GM23338 (cell line): ENCODE measurements around the gene GUCD1. TPM values are rescaled to one million over a fixed set of nuclear protein-coding genes. Genes with fewer than 3 reads are reported as not detected.
A peak's percentile ranks its signal among the peaks of the same experiment; 100 is the strongest.

Source experiments
- ATAC-seq: fragments of 200-7000 bp; cut with Tn5 transposase; 3 replicates; pipeline ENCODE4 v1.9.1; 2020
- DNase-seq: peaks from one replicate; pipeline ENCODE4 v3.0.0-alpha.2; 2015; ENCODE audit warnings: low spot score
- H2AFZ ChIP-seq: fragments of 200-600 bp; sonication (generic); 2 replicates; pipeline ENCODE4 v1.8.0; 2016; ENCODE audit warnings: antibody characterized with exemption, mild to moderate bottlenecking, moderate library complexity
- H3F3A ChIP-seq: fragments of 200-600 bp; sonication (generic); replicated peaks from 2 replicates; pipeline ENCODE4 v1.8.0; 2017; ENCODE audit warnings: antibody characterized with exemption, mixed run types, low read depth
- H3K27ac ChIP-seq: fragments of 200-600 bp; sonication (generic); 2 replicates; pipeline ENCODE4 v1.6.1; 2016; ENCODE audit warnings: low read depth
- H3K27me3 ChIP-seq: fragments of 200-600 bp; sonication (generic); 2 replicates; pipeline ENCODE4 v1.8.0; 2016; ENCODE audit warnings: mild to moderate bottlenecking, mixed run types, moderate library complexity; ENCODE audit not compliant: insufficient read depth
- H3K36me3 ChIP-seq: fragments of 200-600 bp; sonication (generic); 2 replicates; pipeline ENCODE4 v1.8.0; 2016; ENCODE audit warnings: mild to moderate bottlenecking; ENCODE audit not compliant: insufficient read depth
- H3K4me1 ChIP-seq: fragments of 200-600 bp; sonication (generic); 2 replicates; pipeline ENCODE4 v1.8.0; 2016; ENCODE audit warnings: mild to moderate bottlenecking, moderate library complexity; ENCODE audit not compliant: insufficient read depth
- H3K4me2 ChIP-seq: fragments of 200-600 bp; sonication (generic); 2 replicates; pipeline ENCODE4 v1.7.1; 2017; ENCODE audit warnings: mixed run types
- H3K4me3 ChIP-seq: fragments of 200-600 bp; sonication (generic); 2 replicates; pipeline ENCODE4 v1.6.1; 2016; ENCODE audit warnings: mixed run types
- H3K79me2 ChIP-seq: fragments of 200-600 bp; sonication (generic); replicated peaks from 2 replicates; pipeline ENCODE4 v1.8.0; 2017; ENCODE audit warnings: mild to moderate bottlenecking; ENCODE audit not compliant: insufficient read depth
- H3K9me2 ChIP-seq: fragments of 200-600 bp; sonication (generic); 2 replicates; pipeline ENCODE4 v1.8.0; 2017; ENCODE audit not compliant: insufficient read depth
- H4K20me1 ChIP-seq: fragments of 200-600 bp; sonication (generic); replicated peaks from 2 replicates; pipeline ENCODE4 v1.8.0; 2017; ENCODE audit warnings: mild to moderate bottlenecking; ENCODE audit not compliant: insufficient read depth
- H3K27ac Mint-ChIP-seq: 2 replicates; pipeline ENCODE4 v1.8.0; 2020; ENCODE audit warnings: inconsistent platforms, mild to moderate bottlenecking, moderate library complexity, mixed read lengths
- H3K27me3 Mint-ChIP-seq: 3 replicates; pipeline ENCODE4 v1.8.0; 2022; ENCODE audit warnings: low read depth, mild to moderate bottlenecking, moderate library complexity, mixed read lengths, inconsistent platforms; ENCODE audit not compliant: insufficient read depth, poor library complexity
- H3K36me3 Mint-ChIP-seq: 3 replicates; pipeline ENCODE4 v1.8.0; 2021; ENCODE audit warnings: low read depth, mild to moderate bottlenecking, inconsistent platforms, moderate library complexity, mixed read lengths
- H3K4me1 Mint-ChIP-seq: 3 replicates; pipeline ENCODE4 v1.8.0; 2020; ENCODE audit warnings: mild to moderate bottlenecking, inconsistent platforms, mixed read lengths
- H3K4me3 Mint-ChIP-seq: 3 replicates; pipeline ENCODE4 v1.8.0; 2021; ENCODE audit warnings: moderate library complexity, mild to moderate bottlenecking, inconsistent platforms, mixed read lengths
- H3K9me3 Mint-ChIP-seq: 3 replicates; pipeline ENCODE4 v1.8.0; 2020; ENCODE audit warnings: moderate library complexity, mild to moderate bottlenecking, inconsistent platforms, mixed read lengths
- EZH2 ChIP-seq: fragments of 200-600 bp; sonication (generic); IDR thresholded peaks from one replicate; pipeline ENCODE4 v1.8.0; 2017; ENCODE audit warnings: antibody characterized with exemption, mild to moderate bottlenecking, low read depth; ENCODE audit not compliant: unreplicated experiment
- JUNB ChIP-seq: IDR thresholded peaks from one replicate; pipeline ENCODE4 v1.6.1; 2016; ENCODE audit warnings: antibody characterized with exemption; ENCODE audit not compliant: unreplicated experiment
- NANOG ChIP-seq: IDR thresholded peaks from 2 replicates; pipeline ENCODE4 v1.6.1; 2016; ENCODE audit warnings: antibody characterized with exemption, borderline replicate concordance
- POLR2AphosphoS5 ChIP-seq: IDR thresholded peaks from 2 replicates; pipeline ENCODE4 v1.6.1; 2016; ENCODE audit warnings: antibody characterized with exemption, low read depth
- ZNF114 ChIP-seq: fragments of 250-450 bp; sonication (Bioruptor Pico); IDR thresholded peaks from 2 replicates; pipeline ENCODE4 v1.5.0; 2020; ENCODE audit warnings: mild to moderate bottlenecking, moderate library complexity
- polyA plus RNA-seq: library from polyadenylated mRNA; unstranded; fragments of >200 nt; fragmentation: Nextera tagmentation; extraction: Ambion mirVana; gene quantifications from 2 replicates; pipeline ENCODE4 v1.2.1, GENCODE V29; 2016
- total RNA-seq: library from RNA; depleted of rRNA; stranded (reverse); fragments of >200 nt; shearing (Covaris generic); gene quantifications from 2 replicates; pipeline ENCODE4 v1.2.3, GENCODE V29; 2014
- TF ChIP-seq, protein P1 (sequence below), 2 experiments: fragments of 200-600 bp in 1 of 2; sonication (generic) in 1 of 2; conservative IDR thresholded peaks; 2 replicates each; pipeline versions ENCODE4 v1.5.1 to v1.6.1; 2016 to 2017; ENCODE audit warnings: antibody characterized with exemption in 2 of 2, low read depth in 2 of 2, mild to moderate bottlenecking in 2 of 2, moderate library complexity in 1 of 2
- TF ChIP-seq, protein P2 (sequence below): IDR thresholded peaks from 2 replicates; pipeline ENCODE4 v1.6.1; 2016; ENCODE audit warnings: antibody characterized with exemption
- TF ChIP-seq, protein P3 (sequence below): IDR thresholded peaks from one replicate; pipeline ENCODE4 v1.6.1; 2018; ENCODE audit warnings: antibody characterized with exemption; ENCODE audit not compliant: unreplicated experiment

Gene GUCD1
- total and polyA plus RNA-seq, 2 experiments from 2014 or later: 39.0 to 106 TPM

DNA sequence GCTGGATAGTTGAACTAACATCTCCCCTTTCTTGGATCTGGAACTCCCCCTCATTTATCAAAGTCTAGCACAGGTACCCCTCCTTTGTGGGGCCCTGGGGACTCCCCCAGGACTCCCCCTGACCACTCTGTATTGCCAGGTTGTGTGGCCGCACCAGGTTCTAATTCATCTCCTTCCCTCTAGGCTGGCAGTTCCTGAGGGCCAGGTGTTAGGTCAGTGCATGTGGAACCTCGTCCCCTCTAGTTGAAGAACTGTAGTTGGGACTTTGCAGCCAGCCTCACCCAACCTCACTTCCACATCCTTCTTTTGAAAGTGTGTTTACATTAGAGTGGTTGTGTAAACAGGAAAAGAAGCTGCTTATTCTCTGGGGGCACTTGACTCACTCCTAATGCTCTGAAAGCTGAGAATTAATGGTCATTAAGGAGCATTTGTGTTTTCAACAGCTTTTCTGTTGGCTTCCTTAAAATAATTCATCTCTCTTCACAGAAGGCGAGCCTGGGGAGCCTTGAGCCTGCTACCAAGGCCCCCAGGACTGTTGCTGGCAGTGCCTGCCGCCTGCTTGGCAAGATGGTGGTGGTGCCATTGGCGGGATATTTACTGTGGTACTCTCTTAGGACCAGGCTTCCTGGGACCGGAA, 48.0 kb downstream of the GUCD1 start:
- Histone ChIP-seq H3K4me1 (peaks cover 13% of the 10 kb centered on the region), H3K9me2 (0 out of 2 replicates have a peak, but pooled peaks cover 7% of the 10 kb centered on the region), H3K27me3 (no peaks in the 10 kb centered on the region), H3K4me3 (peak overlapping the region; percentile 4; the same call in 1 of the 2 replicates), H4K20me1 (no peaks in the 10 kb centered on the region), H3K36me3 (no peaks in the 10 kb centered on the region), H3K27ac (peak overlapping the region; percentile 46), H3K4me2 (peak overlapping the region; percentile 50), H2AFZ (peak overlapping the region; percentile 34; the same call in 1 of the 2 replicates), H3F3A (no peaks in the 10 kb centered on the region; the same call in 1 of the 2 replicates), H3K79me2 (no peaks in the 10 kb centered on the region)
- Mint-ChIP-seq H3K4me1 (peaks cover 25% of the 10 kb centered on the region), H3K36me3 (no peaks in the 10 kb centered on the region), H3K27ac (peak overlapping the region; percentile 53), H3K9me3 (no peaks in the 10 kb centered on the region), H3K27me3 (peaks cover 4% of the 10 kb centered on the region), H3K4me3 (peak overlapping the region; percentile 28; the same call in 2 of the 3 replicates)
- DNase-seq (peak; percentile 34), ATAC-seq (peak; percentile 27)
- TF ChIP-seq, protein P1, sequence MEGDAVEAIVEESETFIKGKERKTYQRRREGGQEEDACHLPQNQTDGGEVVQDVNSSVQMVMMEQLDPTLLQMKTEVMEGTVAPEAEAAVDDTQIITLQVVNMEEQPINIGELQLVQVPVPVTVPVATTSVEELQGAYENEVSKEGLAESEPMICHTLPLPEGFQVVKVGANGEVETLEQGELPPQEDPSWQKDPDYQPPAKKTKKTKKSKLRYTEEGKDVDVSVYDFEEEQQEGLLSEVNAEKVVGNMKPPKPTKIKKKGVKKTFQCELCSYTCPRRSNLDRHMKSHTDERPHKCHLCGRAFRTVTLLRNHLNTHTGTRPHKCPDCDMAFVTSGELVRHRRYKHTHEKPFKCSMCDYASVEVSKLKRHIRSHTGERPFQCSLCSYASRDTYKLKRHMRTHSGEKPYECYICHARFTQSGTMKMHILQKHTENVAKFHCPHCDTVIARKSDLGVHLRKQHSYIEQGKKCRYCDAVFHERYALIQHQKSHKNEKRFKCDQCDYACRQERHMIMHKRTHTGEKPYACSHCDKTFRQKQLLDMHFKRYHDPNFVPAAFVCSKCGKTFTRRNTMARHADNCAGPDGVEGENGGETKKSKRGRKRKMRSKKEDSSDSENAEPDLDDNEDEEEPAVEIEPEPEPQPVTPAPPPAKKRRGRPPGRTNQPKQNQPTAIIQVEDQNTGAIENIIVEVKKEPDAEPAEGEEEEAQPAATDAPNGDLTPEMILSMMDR (conservative IDR thresholded peaks at IDR 0.05; ENCODE audit: low read depth in 2 of 2): no peak
- TF ChIP-seq ZNF114 (CRISPR knock-in tag) (no peak), NANOG (peak; percentile 35; the same call in 1 of the 2 replicates), EZH2 (no peak)
- TF ChIP-seq, protein P2, sequence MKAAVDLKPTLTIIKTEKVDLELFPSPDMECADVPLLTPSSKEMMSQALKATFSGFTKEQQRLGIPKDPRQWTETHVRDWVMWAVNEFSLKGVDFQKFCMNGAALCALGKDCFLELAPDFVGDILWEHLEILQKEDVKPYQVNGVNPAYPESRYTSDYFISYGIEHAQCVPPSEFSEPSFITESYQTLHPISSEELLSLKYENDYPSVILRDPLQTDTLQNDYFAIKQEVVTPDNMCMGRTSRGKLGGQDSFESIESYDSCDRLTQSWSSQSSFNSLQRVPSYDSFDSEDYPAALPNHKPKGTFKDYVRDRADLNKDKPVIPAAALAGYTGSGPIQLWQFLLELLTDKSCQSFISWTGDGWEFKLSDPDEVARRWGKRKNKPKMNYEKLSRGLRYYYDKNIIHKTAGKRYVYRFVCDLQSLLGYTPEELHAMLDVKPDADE: 0 out of 2 replicates have a peak, but pooled peaks have one; percentile 15

DNA sequence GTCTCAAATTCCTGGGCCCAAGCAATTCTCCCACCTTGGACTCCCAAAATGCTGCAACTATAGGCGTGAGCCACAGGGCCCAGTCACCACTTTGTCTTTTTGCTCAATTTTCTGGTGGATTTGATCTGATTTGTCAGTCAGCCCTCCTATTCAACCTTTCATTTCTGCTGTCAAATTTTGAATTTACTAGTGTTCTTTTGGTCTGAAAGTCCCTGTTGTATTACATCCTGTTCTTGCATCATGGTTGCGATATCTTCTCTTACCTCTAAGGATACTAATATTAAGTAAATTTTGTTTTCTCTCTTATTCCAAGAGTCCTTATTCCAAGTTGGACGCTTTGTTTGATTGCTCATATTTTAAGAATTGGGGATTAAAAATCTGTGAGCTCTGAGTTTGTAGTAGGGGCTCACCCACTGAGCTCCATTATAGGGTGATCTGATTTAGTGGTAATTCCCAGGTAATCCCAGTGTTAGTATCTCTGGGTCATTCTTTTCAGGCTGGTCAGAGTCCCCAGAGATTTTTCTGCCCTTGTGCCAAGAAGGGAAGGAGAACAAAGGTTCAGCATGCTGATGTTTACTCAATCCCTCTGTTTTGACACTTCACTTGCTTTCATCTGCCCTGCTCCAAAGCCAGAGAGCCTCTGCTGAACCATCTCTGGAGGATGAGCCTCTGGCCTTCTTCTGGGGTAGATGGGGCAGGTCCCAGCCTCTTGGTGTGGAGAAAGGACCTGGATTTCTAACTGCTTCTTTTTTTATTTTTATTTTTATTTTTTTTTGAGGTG, 49.8 kb downstream of the GUCD1 start:
- no peak for DNase-seq
- peaks cover 28% of the 10 kb centered on the region for H3K4me1 Mint-ChIP-seq
- TF ChIP-seq JUNB (no peak), NANOG (no peak), POLR2AphosphoS5 (no peak)
- TF ChIP-seq, protein P3, sequence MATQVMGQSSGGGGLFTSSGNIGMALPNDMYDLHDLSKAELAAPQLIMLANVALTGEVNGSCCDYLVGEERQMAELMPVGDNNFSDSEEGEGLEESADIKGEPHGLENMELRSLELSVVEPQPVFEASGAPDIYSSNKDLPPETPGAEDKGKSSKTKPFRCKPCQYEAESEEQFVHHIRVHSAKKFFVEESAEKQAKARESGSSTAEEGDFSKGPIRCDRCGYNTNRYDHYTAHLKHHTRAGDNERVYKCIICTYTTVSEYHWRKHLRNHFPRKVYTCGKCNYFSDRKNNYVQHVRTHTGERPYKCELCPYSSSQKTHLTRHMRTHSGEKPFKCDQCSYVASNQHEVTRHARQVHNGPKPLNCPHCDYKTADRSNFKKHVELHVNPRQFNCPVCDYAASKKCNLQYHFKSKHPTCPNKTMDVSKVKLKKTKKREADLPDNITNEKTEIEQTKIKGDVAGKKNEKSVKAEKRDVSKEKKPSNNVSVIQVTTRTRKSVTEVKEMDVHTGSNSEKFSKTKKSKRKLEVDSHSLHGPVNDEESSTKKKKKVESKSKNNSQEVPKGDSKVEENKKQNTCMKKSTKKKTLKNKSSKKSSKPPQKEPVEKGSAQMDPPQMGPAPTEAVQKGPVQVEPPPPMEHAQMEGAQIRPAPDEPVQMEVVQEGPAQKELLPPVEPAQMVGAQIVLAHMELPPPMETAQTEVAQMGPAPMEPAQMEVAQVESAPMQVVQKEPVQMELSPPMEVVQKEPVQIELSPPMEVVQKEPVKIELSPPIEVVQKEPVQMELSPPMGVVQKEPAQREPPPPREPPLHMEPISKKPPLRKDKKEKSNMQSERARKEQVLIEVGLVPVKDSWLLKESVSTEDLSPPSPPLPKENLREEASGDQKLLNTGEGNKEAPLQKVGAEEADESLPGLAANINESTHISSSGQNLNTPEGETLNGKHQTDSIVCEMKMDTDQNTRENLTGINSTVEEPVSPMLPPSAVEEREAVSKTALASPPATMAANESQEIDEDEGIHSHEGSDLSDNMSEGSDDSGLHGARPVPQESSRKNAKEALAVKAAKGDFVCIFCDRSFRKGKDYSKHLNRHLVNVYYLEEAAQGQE: no peak

More for the DNA sequence above, 49.8 kb downstream of the GUCD1 start:
- H3K27ac ChIP-seq: no peak overlapping the region
- H3K4me3 ChIP-seq: no peak overlapping the region
- no peaks in the 10 kb centered on the region; the same call in 1 of the 2 replicates for H3F3A ChIP-seq
- H3K9me2 ChIP-seq: 0 out of 2 replicates have a peak, but pooled peaks cover 7% of the 10 kb centered on the region
- H4K20me1 ChIP-seq: no peaks in the 10 kb centered on the region
- H2AFZ ChIP-seq: no peak overlapping the region
- no peak overlapping the region for H3K4me3 Mint-ChIP-seq
- H3K36me3 Mint-ChIP-seq: no peaks in the 10 kb centered on the region
- no peak overlapping the region for H3K27ac Mint-ChIP-seq
- H3K27me3 Mint-ChIP-seq: peaks cover 4% of the 10 kb centered on the region
- no peak for ATAC-seq
- no peaks in the 10 kb centered on the region for H3K9me3 Mint-ChIP-seq
- peaks cover 13% of the 10 kb centered on the region for H3K4me1 ChIP-seq
- H3K36me3 ChIP-seq: no peaks in the 10 kb centered on the region
- H3K27me3 ChIP-seq: no peaks in the 10 kb centered on the region
- no peak overlapping the region for H3K4me2 ChIP-seq
- H3K79me2 ChIP-seq: no peaks in the 10 kb centered on the region
